HG03039 (cell line): ENCODE measurements around the gene ZBTB16.

Experiments used
- ATAC-seq: cut with Tn5 transposase; IDR thresholded peaks from one replicate; pipeline ENCODE4 v1.9.1; 2021; ENCODE audit warnings: mild to moderate bottlenecking, moderate library complexity; ENCODE audit not compliant: unreplicated experiment

The ZBTB16 gene

GRCh38 chr11:114232400-114233059 is 173.0 kb downstream of the ZBTB16 start:
- ATAC-seq = no peak

GRCh38 chr11:114233755-114234154 is 174.2 kb downstream of the ZBTB16 start:
- no peak for ATAC-seq

GRCh38 chr11:114236829-114237228 is 177.3 kb downstream of the ZBTB16 start:
- no peak for ATAC-seq

GRCh38 chr11:114237321-114238280 is 178.1 kb downstream of the ZBTB16 start:
- ATAC-seq = no peak

- ATAC-seq = no peak
These were observed 180.2 kb downstream of the ZBTB16 start for GRCh38 chr11:114239753-114240161.

GRCh38 chr11:114242032-114242431 is 182.5 kb downstream of the ZBTB16 start:
- ATAC-seq = no peak

GRCh38 chr11:114243461-114244372 is 184.2 kb downstream of the ZBTB16 start:
- ATAC-seq = no peak

GRCh38 chr11:114244726-114245394 is 185.3 kb downstream of the ZBTB16 start:
- no peak for ATAC-seq

GRCh38 chr11:114246321-114247069 is 187.0 kb downstream of the ZBTB16 start:
- no peak for ATAC-seq

- ATAC-seq = no peak
These were observed 187.7 kb downstream of the ZBTB16 start for GRCh38 chr11:114247070-114247789.

- no peak for ATAC-seq
These were observed 190.7 kb downstream of the ZBTB16 start for GRCh38 chr11:114250180-114250579.

- ATAC-seq = no peak
These were observed 191.7 kb downstream of the ZBTB16 start for GRCh38 chr11:114250993-114251814.

- ATAC-seq = no peak
These were observed 192.4 kb downstream of the ZBTB16 start for GRCh38 chr11:114251815-114252337.

GRCh38 chr11:114252767-114253166 is 193.3 kb downstream of the ZBTB16 start:
- ATAC-seq = no peak

- ATAC-seq = no peak
These were observed 194.3 kb downstream of the ZBTB16 start for GRCh38 chr11:114253771-114254170.

GRCh38 chr11:114254571-114255146 is 195.1 kb downstream of the ZBTB16 start:
- no peak for ATAC-seq

GRCh38 chr11:114255289-114255688 is 195.8 kb downstream of the ZBTB16 start:
- ATAC-seq = no peak
